ENCODE measurements around the gene BACH2. TPM values are rescaled to one million over a fixed set of nuclear protein-coding genes. Genes with fewer than 3 reads are reported as not detected.

Gene BACH2
- polyA plus RNA-seq, 1 donor (not counting 4 experiments of a cell fraction or from before 2014, with no cell fraction given), result 0.50 TPM

GRCh38 chr6:90249034-90249433 is 47.6 kb downstream of the BACH2 start:
- H2AFZ ChIP-seq (ENCODE audit: control insufficient read depth, low read length), result no peak overlapping the region
- H3K9me3 ChIP-seq (ENCODE audit: control insufficient read depth, low read depth, low read length), result no peaks in the 10 kb centered on the region
- H3K9ac ChIP-seq (ENCODE audit: control insufficient read depth, extremely low read depth, insufficient read depth, low read length), result no peak overlapping the region
- no peaks in the 10 kb centered on the region for H4K20me1 ChIP-seq (ENCODE audit: control insufficient read depth, extremely low read depth, insufficient read depth, low read length)
- peak; percentile 65 for FAIRE-seq
- dilution Hi-C loops (cut with MboI; ENCODE audit: extremely low pct_ligation_motif_present, low sequenced_read_pairs), result no loop called here
- no peaks in the 10 kb centered on the region for H3K9me1 ChIP-seq (ENCODE audit: control insufficient read depth, extremely low read depth, insufficient read depth, low read length)
- no peak for DNase-seq (ENCODE audit: low read depth, low spot score)
- TF ChIP-seq CTCF (optimal IDR thresholded peaks at IDR 0.05 in 1 of 3, IDR thresholded peaks at IDR 0.05 in 1 of 3, conservative IDR thresholded peaks at IDR 0.05 in 1 of 3; ENCODE audit: extremely low read depth in 1 of 3, insufficient read depth in 2 of 3, low read length in 3 of 3) (no peak), EZH2 (IDR thresholded peaks at IDR 0.05; ENCODE audit: low read length) (no peak)
- H3K27ac ChIP-seq (ENCODE audit: control insufficient read depth, insufficient read depth, low read length), result peak overlapping the region; percentile 39
- H3K4me3 ChIP-seq (ENCODE audit: control insufficient read depth in 2 of 3, extremely low read depth in 1 of 3, insufficient read depth in 2 of 3, low read depth in 1 of 3, low read length in 3 of 3), result no peak overlapping the region
- peaks cover 28% of the 10 kb centered on the region for H3K4me1 ChIP-seq (ENCODE audit: control insufficient read depth, extremely low read depth, insufficient read depth, low read length)
- H3K36me3 ChIP-seq (ENCODE audit: control insufficient read depth in 2 of 2, extremely low read depth in 1 of 2, insufficient read depth in 2 of 2, low read length in 2 of 2), result no peaks in the 10 kb centered on the region
- H3K4me2 ChIP-seq (ENCODE audit: control insufficient read depth, extremely low read depth, insufficient read depth, low read depth, low read length), result no peak overlapping the region
- H3K27me3 ChIP-seq (ENCODE audit: control insufficient read depth, extremely low read depth, insufficient read depth, low read length), result no peaks in the 10 kb centered on the region
- no peaks in the 10 kb centered on the region for H3K79me2 ChIP-seq (ENCODE audit: control insufficient read depth, insufficient read depth, low read length)

- no peak for FAIRE-seq
- no peaks in the 10 kb centered on the region for H3K9me1 ChIP-seq (ENCODE audit: control insufficient read depth, extremely low read depth, insufficient read depth, low read length)
- H2AFZ ChIP-seq (ENCODE audit: control insufficient read depth, low read length), result no peak overlapping the region
- no peaks in the 10 kb centered on the region for H3K79me2 ChIP-seq (ENCODE audit: control insufficient read depth, insufficient read depth, low read length)
- dilution Hi-C loops (cut with MboI; ENCODE audit: extremely low pct_ligation_motif_present, low sequenced_read_pairs), result no loop called here
- no peak for DNase-seq (ENCODE audit: low read depth, low spot score)
- H3K4me1 ChIP-seq (ENCODE audit: control insufficient read depth, extremely low read depth, insufficient read depth, low read length), result peaks cover 28% of the 10 kb centered on the region
- H4K20me1 ChIP-seq (ENCODE audit: control insufficient read depth, extremely low read depth, insufficient read depth, low read length), result no peaks in the 10 kb centered on the region
- no peak overlapping the region for H3K27ac ChIP-seq (ENCODE audit: control insufficient read depth, insufficient read depth, low read length)
- no peak overlapping the region for H3K4me2 ChIP-seq (ENCODE audit: control insufficient read depth, extremely low read depth, insufficient read depth, low read depth, low read length)
- H3K9ac ChIP-seq (ENCODE audit: control insufficient read depth, extremely low read depth, insufficient read depth, low read length), result no peak overlapping the region
- no peaks in the 10 kb centered on the region for H3K9me3 ChIP-seq (ENCODE audit: control insufficient read depth, low read depth, low read length)
- H3K4me3 ChIP-seq (ENCODE audit: control insufficient read depth in 2 of 3, extremely low read depth in 1 of 3, insufficient read depth in 2 of 3, low read depth in 1 of 3, low read length in 3 of 3), result no peak overlapping the region
- TF ChIP-seq EZH2 (IDR thresholded peaks at IDR 0.05; ENCODE audit: low read length), result no peak
- no peak for TF ChIP-seq CTCF (optimal IDR thresholded peaks at IDR 0.05 in 1 of 3, IDR thresholded peaks at IDR 0.05 in 1 of 3, conservative IDR thresholded peaks at IDR 0.05 in 1 of 3; ENCODE audit: extremely low read depth in 1 of 3, insufficient read depth in 2 of 3, low read length in 3 of 3)
- H3K36me3 ChIP-seq (ENCODE audit: control insufficient read depth in 2 of 2, extremely low read depth in 1 of 2, insufficient read depth in 2 of 2, low read length in 2 of 2), result no peaks in the 10 kb centered on the region
- H3K27me3 ChIP-seq (ENCODE audit: control insufficient read depth, extremely low read depth, insufficient read depth, low read length), result no peaks in the 10 kb centered on the region
These were observed 49.4 kb downstream of the BACH2 start for GRCh38 chr6:90247262-90247661.

Data from keratinocyte (primary cell).